ENCODE measurements around the gene SAMD13. TPM values are rescaled to one million over a fixed set of nuclear protein-coding genes. Genes with fewer than 3 reads are reported as not detected.

SAMD13 gene
- total RNA-seq, 1 donor from 2014 or later, result not detected

- Mint-ChIP-seq H3K9me3 (ENCODE audit: unreplicated experiment) (peaks cover 4% of the 10 kb centered on the region), H3K36me3 (ENCODE audit: unreplicated experiment) (peaks cover 4% of the 10 kb centered on the region), H3K27ac (ENCODE audit: unreplicated experiment) (no peak overlapping the region), H3K4me3 (ENCODE audit: unreplicated experiment) (no peak overlapping the region), H3K27me3 (ENCODE audit: unreplicated experiment) (peaks cover 2% of the 10 kb centered on the region), H3K4me1 (ENCODE audit: low read depth, unreplicated experiment) (no peaks in the 10 kb centered on the region)
- no peak for TF ChIP-seq CTCF (IDR thresholded peaks at IDR 0.05; ENCODE audit: partially characterized antibody, unreplicated experiment)
- DNase-seq, result no peak
Observed at GRCh38 chr1:84291882-84292655, 9.4 kb upstream of the SAMD13 start.

DNA sequence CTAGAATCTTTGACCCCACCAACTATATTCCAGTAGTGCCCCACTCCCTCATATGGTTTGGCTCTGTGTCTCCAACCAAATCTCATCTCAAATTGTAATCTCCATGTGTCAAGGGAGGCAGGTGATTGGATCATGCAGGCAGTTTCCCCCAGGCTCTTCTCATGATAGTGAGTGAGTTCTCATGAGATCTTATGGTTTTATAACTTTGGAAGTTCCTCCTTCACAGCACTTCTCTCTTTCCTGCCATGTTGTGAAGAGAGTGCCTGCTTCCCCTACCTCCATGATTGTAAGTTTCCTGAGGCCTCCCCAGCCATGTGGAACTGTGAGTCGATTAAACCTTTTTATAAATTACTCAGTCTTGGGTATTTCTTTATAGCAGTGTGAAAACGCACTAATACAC lies 7.7 kb upstream of the SAMD13 start:
- Mint-ChIP-seq H3K36me3 (ENCODE audit: unreplicated experiment) (peaks cover 4% of the 10 kb centered on the region), H3K27me3 (ENCODE audit: unreplicated experiment) (peaks cover 2% of the 10 kb centered on the region), H3K4me3 (ENCODE audit: unreplicated experiment) (no peak overlapping the region), H3K9me3 (ENCODE audit: unreplicated experiment) (no peaks in the 10 kb centered on the region), H3K4me1 (ENCODE audit: low read depth, unreplicated experiment) (peaks cover 4% of the 10 kb centered on the region), H3K27ac (ENCODE audit: unreplicated experiment) (no peak overlapping the region)
- TF ChIP-seq CTCF (IDR thresholded peaks at IDR 0.05; ENCODE audit: partially characterized antibody, unreplicated experiment), result no peak
- no peak for DNase-seq

- H3K27ac Mint-ChIP-seq (ENCODE audit: unreplicated experiment), result no peak overlapping the region
- no peak for DNase-seq
- TF ChIP-seq CTCF (IDR thresholded peaks at IDR 0.05; ENCODE audit: partially characterized antibody, unreplicated experiment), result no peak
- H3K4me1 Mint-ChIP-seq (ENCODE audit: low read depth, unreplicated experiment), result peaks cover 4% of the 10 kb centered on the region
- H3K4me3 Mint-ChIP-seq (ENCODE audit: unreplicated experiment), result no peak overlapping the region
- H3K36me3 Mint-ChIP-seq (ENCODE audit: unreplicated experiment), result peaks cover 4% of the 10 kb centered on the region
- peaks cover 5% of the 10 kb centered on the region for H3K27me3 Mint-ChIP-seq (ENCODE audit: unreplicated experiment)
- H3K9me3 Mint-ChIP-seq (ENCODE audit: unreplicated experiment), result no peaks in the 10 kb centered on the region
Observed at GRCh38 chr1:84294751-84295150, 6.8 kb upstream of the SAMD13 start.

GRCh38 chr1:84297546-84298244 lies 3.8 kb upstream of the SAMD13 start:
- no peak overlapping the region for H3K27ac Mint-ChIP-seq (ENCODE audit: unreplicated experiment)
- H3K27me3 Mint-ChIP-seq (ENCODE audit: unreplicated experiment), result peaks cover 5% of the 10 kb centered on the region
- no peak for DNase-seq
- peaks cover 19% of the 10 kb centered on the region for H3K4me1 Mint-ChIP-seq (ENCODE audit: low read depth, unreplicated experiment)
- no peak for TF ChIP-seq CTCF (IDR thresholded peaks at IDR 0.05; ENCODE audit: partially characterized antibody, unreplicated experiment)
- no peaks in the 10 kb centered on the region for H3K36me3 Mint-ChIP-seq (ENCODE audit: unreplicated experiment)
- peak overlapping the region; percentile 85 for H3K4me3 Mint-ChIP-seq (ENCODE audit: unreplicated experiment)
- H3K9me3 Mint-ChIP-seq (ENCODE audit: unreplicated experiment), result no peaks in the 10 kb centered on the region

DNA sequence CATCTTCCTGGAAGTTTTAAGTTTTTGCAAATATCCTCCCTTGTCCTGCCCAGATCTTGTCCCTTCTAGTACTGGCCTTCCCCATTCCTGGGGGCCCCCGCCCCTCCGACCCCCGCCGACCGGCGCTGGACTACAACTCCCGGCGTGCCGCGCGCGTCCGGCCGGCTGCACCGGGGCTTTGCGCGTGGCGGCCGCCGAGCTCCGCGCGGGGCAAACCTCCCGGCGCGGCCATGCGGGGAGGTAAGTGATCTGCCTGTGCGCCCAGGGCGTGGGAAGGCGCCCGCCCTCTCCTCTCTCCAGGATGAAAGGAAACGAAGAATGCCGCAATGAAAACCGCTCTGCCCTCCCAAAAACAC lies 3.2 kb upstream of the SAMD13 start:
- Mint-ChIP-seq H3K4me3 (ENCODE audit: unreplicated experiment) (peak overlapping the region; percentile 90), H3K9me3 (ENCODE audit: unreplicated experiment) (no peaks in the 10 kb centered on the region), H3K36me3 (ENCODE audit: unreplicated experiment) (no peaks in the 10 kb centered on the region), H3K27me3 (ENCODE audit: unreplicated experiment) (peaks cover 5% of the 10 kb centered on the region), H3K27ac (ENCODE audit: unreplicated experiment) (no peak overlapping the region), H3K4me1 (ENCODE audit: low read depth, unreplicated experiment) (peaks cover 25% of the 10 kb centered on the region)
- DNase-seq, result peak; percentile 60
- no peak for TF ChIP-seq CTCF (IDR thresholded peaks at IDR 0.05; ENCODE audit: partially characterized antibody, unreplicated experiment)

All from glutamatergic neuron (in vitro differentiated cells).